Hematopoietic multipotent progenitor cell treated with erythropoietin and hydrocortisone succinate and interleukin-3 and kit ligand, for 8 days (in vitro differentiated cells): ENCODE data around the gene HBQ1.
A peak's percentile ranks its signal among the peaks of the same experiment; 100 is the strongest.
"Not testable (repeated sequence)": the region's sequence is repeated elsewhere in the genome, so short reads cannot be mapped to it uniquely, and the experiment has no call there.

Source experiments
- DNase-seq: peaks from one replicate; pipeline ENCODE4 v3.0.0-alpha.2; 2015

Gene HBQ1

DNA sequence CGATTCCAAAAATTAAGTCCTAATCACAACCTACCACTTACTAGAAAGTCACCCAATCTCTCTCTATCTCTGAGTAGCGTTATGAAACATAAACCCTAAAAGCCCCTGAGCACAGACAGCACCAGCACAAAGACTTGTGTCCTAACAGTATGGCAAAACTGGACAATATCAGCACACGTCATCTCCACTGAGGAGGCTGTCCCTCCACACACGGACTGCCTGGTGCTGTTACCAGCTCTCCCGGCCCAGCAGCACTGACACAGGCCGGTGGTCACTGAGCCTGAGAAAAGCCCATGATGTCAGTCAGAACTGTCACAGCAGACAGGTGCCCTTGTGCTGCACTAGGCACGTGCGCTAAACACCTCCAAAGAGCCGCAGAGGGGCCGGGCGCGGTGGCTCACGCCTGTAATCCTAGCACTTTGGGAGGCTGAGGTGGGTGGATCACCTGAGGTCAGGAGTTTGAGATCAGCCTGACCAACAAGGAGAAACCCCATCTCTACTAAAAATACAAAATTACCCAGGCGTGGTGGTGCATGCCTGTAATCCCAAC lies 31.4 kb downstream of the HBQ1 start:
- not testable (repeated sequence) for DNase-seq

DNA sequence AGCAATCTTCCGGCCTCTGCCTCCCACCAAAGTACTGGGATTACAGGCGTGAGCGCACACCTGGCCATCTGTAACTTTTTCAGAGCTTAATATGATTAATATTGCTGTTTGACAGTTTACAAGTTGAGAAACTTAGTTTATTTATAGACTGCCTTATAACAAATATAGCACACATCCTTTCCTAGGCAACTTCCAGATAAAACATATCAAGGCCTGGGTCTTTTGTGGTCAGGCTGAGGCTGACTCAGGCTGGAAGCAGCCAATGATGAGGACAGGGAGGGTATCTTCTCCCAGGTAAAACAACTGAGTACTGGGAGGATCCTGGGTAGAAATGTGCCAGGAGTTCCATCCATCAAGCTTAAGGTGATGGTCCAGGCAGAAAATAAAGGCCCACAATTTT lies 32.7 kb downstream of the HBQ1 start:
- no peak for DNase-seq

DNA sequence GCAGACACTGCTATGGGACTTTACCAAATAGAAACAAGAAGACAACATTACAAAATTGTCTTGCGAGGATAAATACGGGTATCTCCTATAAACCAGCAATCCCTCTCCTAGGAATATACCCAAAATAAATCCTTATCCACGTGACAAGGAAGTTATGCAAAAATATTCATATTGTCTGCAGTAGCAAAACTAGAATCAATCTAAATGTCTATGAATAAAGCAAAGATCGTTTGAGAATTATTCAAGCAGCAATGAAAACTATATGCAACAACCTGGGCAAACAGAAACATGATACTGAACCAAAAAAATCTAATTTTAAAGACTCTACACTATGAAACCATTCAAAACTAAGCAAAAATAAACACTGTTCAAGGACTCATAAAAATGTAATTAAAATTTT lies 39.8 kb downstream of the HBQ1 start:
- DNase-seq: no peak

DNA sequence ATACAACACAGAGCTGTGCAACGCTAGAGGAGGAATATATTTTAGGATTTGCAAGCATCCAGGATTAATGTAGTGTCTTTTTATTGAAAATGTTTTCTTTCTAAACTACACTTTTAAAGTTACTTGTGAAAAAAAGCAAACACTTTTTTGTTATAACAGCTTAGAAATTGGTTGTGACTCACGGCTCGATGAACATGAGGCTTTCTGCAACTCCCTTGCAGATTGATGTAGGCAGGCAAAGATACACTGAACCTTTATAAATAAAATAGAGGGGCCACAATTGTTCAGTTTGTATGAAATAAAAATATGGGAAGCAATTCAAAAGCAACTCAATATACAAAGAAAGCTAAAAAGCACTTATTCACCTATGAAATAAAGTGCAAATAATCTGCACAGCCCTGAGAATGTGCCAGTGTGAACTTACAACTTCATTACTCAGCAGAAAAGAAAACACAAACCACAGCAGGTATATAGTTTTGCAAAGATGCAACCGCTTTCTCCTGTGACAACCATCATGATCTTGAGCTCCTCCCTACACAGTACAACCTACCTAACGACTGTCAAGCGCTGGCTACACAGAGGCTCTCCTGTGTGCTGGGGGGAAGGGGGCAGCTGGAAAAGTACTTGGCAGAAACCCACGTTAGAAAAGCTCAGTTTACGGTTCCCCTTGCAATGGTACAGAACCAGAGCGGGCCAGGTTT lies 48.0 kb downstream of the HBQ1 start:
- peak; percentile 42 for DNase-seq

DNA sequence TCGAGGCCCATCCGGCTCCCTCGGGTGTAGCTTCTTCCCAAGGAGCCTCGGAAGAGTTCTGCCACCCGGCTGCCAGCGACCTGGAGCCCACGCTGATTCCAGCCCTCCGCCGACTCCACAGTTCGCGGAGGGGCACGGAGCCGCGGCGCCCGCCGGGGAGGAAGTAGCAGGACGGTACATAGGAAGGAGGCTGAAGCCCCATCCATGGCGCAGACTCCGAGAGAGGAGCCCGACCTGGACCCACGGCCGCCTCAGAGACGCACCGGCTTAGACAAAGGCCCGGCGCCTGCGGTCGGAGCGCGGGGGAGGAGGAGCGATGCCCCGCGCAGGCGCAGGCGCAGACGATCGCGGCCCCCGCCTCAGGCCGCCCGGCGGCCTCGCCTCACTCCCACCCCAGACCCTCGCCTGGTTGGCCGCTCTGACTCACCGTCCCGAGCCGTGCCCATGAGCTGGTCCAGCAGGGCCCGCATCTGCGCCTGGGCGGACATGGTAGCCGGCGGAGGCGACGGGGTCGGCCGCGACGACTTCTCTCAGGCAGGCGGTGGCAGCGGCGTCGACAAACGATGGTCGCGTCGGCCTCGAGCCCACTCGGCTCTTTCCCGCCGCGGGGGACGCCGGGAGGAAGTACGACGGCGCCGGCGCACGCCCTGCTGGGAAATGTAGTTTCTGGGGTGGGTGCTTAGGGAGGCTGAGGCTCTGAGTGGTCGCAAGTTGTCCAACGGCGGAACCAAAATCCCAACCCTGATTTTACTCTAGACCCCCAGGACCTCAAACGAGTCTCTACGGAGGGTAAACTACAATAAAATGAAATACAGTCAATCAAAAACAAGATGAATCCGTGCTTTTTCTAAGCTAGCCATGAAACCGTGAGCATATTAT lies 48.8 kb downstream of the HBQ1 start, which contains the start of gene LUC7L:
TSS of gene LUC7L (minus strand) at position 598 of the 879 bp plus-strand sequence. CDS start at position 488, 110 bp downstream.
- DNase-seq: peak; percentile 87

DNA sequence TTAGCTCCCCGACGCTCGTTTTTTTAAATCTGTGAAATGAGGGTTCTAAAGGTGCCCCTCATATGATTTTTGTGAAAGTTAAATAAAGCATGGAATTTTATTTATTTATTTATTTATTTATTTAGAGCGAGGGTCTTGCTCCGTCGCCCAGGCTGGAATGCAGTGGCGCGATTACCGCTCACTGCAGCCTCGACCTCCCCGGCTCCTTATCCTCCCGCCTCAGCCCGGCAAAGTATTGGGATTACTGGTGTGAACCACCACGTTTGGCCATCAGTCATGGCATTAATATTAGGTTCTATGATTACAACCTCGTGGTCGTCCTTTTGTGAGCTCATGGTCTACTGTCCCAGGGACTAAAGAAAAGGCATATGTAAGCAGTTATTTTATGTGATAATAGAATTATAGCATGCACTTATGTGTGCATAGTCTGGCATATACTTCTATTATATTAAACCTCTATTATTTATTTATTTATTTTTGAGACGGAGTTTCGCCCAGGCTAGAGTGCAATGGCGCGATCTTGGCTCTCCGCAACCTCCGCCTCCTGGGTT lies 49.5 kb downstream of the HBQ1 start:
- no peak for DNase-seq

DNA sequence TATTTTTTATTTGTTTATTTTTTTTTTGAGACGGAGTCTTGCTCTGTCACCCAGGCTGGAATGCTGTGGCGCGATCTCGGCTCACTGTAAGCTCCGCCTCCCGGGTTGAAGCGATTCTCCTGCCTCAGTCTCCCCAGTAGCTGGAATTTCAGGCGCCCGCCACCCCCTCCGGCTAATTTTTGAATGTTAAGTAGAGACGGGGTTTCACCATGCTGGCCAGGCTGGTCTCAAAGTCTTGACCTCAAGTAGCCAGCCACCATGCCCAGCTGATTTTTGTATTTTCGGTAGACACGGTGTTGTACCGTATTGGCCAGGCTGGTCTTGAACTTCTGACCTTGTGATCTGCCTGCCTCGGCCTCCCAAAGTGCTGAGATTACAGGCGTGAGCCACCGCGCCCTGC lies 50.1 kb downstream of the HBQ1 start:
- DNase-seq: not testable (repeated sequence)
